Lower leg skin (tissue), 3 donors: ENCODE measurements around the gene FER1L5.

Experiments used
- POLR2A ChIP-seq, 2 donors: fragments of 450-650 bp; IDR thresholded peaks; one replicate each; pipeline ENCODE4 v1.6.1; 2016 to 2017; ENCODE audit warnings: antibody characterized with exemption in 2 of 2, mild to moderate bottlenecking in 1 of 2, moderate library complexity in 1 of 2
- TF ChIP-seq, protein P1 (sequence below), 3 donors: fragments of 450-650 bp; IDR thresholded peaks; one replicate each; pipeline ENCODE4 v1.5.1; 2016; ENCODE audit warnings: antibody characterized with exemption in 3 of 3, mild to moderate bottlenecking in 3 of 3, moderate library complexity in 2 of 3

- TF ChIP-seq, protein P1, sequence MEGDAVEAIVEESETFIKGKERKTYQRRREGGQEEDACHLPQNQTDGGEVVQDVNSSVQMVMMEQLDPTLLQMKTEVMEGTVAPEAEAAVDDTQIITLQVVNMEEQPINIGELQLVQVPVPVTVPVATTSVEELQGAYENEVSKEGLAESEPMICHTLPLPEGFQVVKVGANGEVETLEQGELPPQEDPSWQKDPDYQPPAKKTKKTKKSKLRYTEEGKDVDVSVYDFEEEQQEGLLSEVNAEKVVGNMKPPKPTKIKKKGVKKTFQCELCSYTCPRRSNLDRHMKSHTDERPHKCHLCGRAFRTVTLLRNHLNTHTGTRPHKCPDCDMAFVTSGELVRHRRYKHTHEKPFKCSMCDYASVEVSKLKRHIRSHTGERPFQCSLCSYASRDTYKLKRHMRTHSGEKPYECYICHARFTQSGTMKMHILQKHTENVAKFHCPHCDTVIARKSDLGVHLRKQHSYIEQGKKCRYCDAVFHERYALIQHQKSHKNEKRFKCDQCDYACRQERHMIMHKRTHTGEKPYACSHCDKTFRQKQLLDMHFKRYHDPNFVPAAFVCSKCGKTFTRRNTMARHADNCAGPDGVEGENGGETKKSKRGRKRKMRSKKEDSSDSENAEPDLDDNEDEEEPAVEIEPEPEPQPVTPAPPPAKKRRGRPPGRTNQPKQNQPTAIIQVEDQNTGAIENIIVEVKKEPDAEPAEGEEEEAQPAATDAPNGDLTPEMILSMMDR (IDR thresholded peaks at IDR 0.05): no peak
- TF ChIP-seq POLR2A (IDR thresholded peaks at IDR 0.05): no peak
Measured at GRCh38 chr2:96688649-96689430, 46.3 kb downstream of the FER1L5 start.
